Kidney (tissue), 14 donors: ENCODE measurements around the gene SMIM23. TPM values are rescaled to one million over a fixed set of nuclear protein-coding genes. Genes with fewer than 3 reads are reported as not detected.

ENCODE experiments used
- DNase-seq, 5 donors: peaks; one replicate each; pipeline ENCODE4 v3.0.0-alpha.2; 2013 to 2020
- FAIRE-seq: peaks from 2 replicates; lab custom pipeline; 2012; peaks lifted over from hg19 to GRCh38; lab: Jason Lieb, UNC
- H3K27ac ChIP-seq, 2 donors: one replicate each; pipeline ENCODE4 v1.7.0; 2013; ENCODE audit warnings: low read depth in 2 of 2, low read length in 2 of 2, inconsistent platforms in 1 of 2
- H3K27me3 ChIP-seq: one replicate; pipeline ENCODE4 v1.7.1; 2013; ENCODE audit warnings: low read length, inconsistent platforms; ENCODE audit not compliant: control insufficient read depth, insufficient read depth
- H3K36me3 ChIP-seq, 3 donors: one replicate each; pipeline versions ENCODE4 v1.7.0 to v1.7.1; 2013; ENCODE audit warnings: low read length in 3 of 3, control low read depth in 1 of 3, inconsistent platforms in 1 of 3; ENCODE audit not compliant: insufficient read depth in 3 of 3, control insufficient read depth in 2 of 3
- H3K4me1 ChIP-seq, 3 donors: one replicate each; pipeline versions ENCODE4 v1.7.0 to v1.7.1; 2013; ENCODE audit warnings: low read length in 3 of 3, inconsistent platforms in 1 of 3, low read depth in 1 of 3; ENCODE audit not compliant: control insufficient read depth in 2 of 3, insufficient read depth in 2 of 3
- H3K4me3 ChIP-seq, 3 donors: one replicate each; pipeline versions ENCODE4 v1.7.0 to v1.8.1; 2013; ENCODE audit warnings: low read length in 3 of 3, control low read depth in 1 of 3, inconsistent platforms in 1 of 3
- H3K9ac ChIP-seq, 3 donors: one replicate each; pipeline versions ENCODE4 v1.7.0 to v1.7.1; 2013; ENCODE audit warnings: low read length in 3 of 3, control low read depth in 1 of 3, inconsistent platforms in 1 of 3
- H3K9me3 ChIP-seq, 3 donors: one replicate each; pipeline versions ENCODE4 v1.7.0 to v1.7.1; 2013; ENCODE audit warnings: low read length in 3 of 3, control low read depth in 1 of 3, inconsistent platforms in 1 of 3; ENCODE audit not compliant: control insufficient read depth in 2 of 3, insufficient read depth in 1 of 3
- CTCF ChIP-seq: IDR thresholded peaks from 3 replicates; pipeline ENCODE4 v1.5.1; 2012; ENCODE audit warnings: mild to moderate bottlenecking, moderate library complexity, borderline replicate concordance; ENCODE audit not compliant: insufficient read depth; ENCODE audit errors: extremely low read depth
- intact Hi-C: fragments of 100-400 bp; cut with DNase I; formaldehyde crosslinking; loops from one replicate; pipeline ENCODE4 v1.11.1; 2022
- polyA plus RNA-seq: library from polyadenylated mRNA; stranded (reverse); fragments of 350-450 nt; fragmentation: Illumina TruSeq; extraction: RNeasy Lipid Tissue Mini Kit (QIAGEN cat#74804); gene quantifications from one replicate; pipeline ENCODE4 v1.2.3, GENCODE V29; 2014; ENCODE audit warnings: low read depth, low replicate concordance; ENCODE audit not compliant: insufficient read depth
- total RNA-seq: library from RNA; stranded (reverse); fragmentation: NEBNext Ultra II Directional; extraction: Animal tissue kit (Norgen Biotek cat#: 25700); gene quantifications from one replicate; pipeline ENCODE4 v1.2.1, GENCODE V29; 2021
- donor health status: control.
- donor health status: control.
- donor health status: control.
- donor health status: control.
- donor health status: control.
- donor health status: DM: yes; HTN: yes; CAD: no.
- donor health status: Normal renal cell carcinoma (clear cell type).

SMIM23 gene
- total and polyA plus RNA-seq, 2 donors from 2014 or later, result not detected

GRCh38 chr5:171745602-171746001 is 40.0 kb upstream of the SMIM23 start:
- Histone ChIP-seq H3K4me1 (no peaks in the 10 kb centered on the region), H3K4me3 (no peak overlapping the region), H3K27ac (no peak overlapping the region), H3K9ac (no peak overlapping the region), H3K9me3 (no peaks in the 10 kb centered on the region), H3K27me3 (no peaks in the 10 kb centered on the region), H3K36me3 (no peaks in the 10 kb centered on the region)
- TF ChIP-seq CTCF, result no peak
- FAIRE-seq (no peak), DNase-seq (peak in 1 of 5 donors; percentile 11)
- intact Hi-C loops, result no loop called here

GRCh38 chr5:171747061-171747859 is 38.4 kb upstream of the SMIM23 start:
- Histone ChIP-seq H3K27ac (no peak overlapping the region), H3K4me1 (no peaks in the 10 kb centered on the region), H3K9ac (no peak overlapping the region), H3K9me3 (no peaks in the 10 kb centered on the region), H3K27me3 (no peaks in the 10 kb centered on the region), H3K36me3 (no peaks in the 10 kb centered on the region), H3K4me3 (no peak overlapping the region)
- intact Hi-C loops, result no loop called here
- TF ChIP-seq CTCF, result no peak
- DNase-seq (no peak), FAIRE-seq (no peak)

GRCh38 chr5:171748720-171749119 is 36.9 kb upstream of the SMIM23 start:
- intact Hi-C loops, result no loop called here
- no peak overlapping the region for H3K9ac ChIP-seq
- H3K4me3 ChIP-seq, result no peak overlapping the region
- H3K27me3 ChIP-seq, result no peaks in the 10 kb centered on the region
- H3K4me1 ChIP-seq, result no peaks in the 10 kb centered on the region
- peak in 1 of 5 donors; percentile 8 for DNase-seq
- no peak for TF ChIP-seq CTCF
- no peak overlapping the region for H3K27ac ChIP-seq
- FAIRE-seq, result no peak
- no peaks in the 10 kb centered on the region for H3K9me3 ChIP-seq
- no peaks in the 10 kb centered on the region for H3K36me3 ChIP-seq
